Fibroblast of mammary gland (primary cell): ENCODE results near the gene GCSAML.
"Not testable (repeated sequence)": the region's sequence is repeated elsewhere in the genome, so short reads cannot be mapped to it uniquely, and the experiment has no call there.

Experiments used
- DNase-seq: peaks from one replicate; pipeline ENCODE4 v3.0.0-alpha.2; 2010; ENCODE audit warnings: low read depth
- H3K4me3 ChIP-seq: 2 replicates; pipeline ENCODE4 v1.5.1; 2011; ENCODE audit warnings: low read depth, mild to moderate bottlenecking, low read length, moderate library complexity; ENCODE audit not compliant: control insufficient read depth
- TF ChIP-seq, protein P1 (sequence below): conservative IDR thresholded peaks from 2 replicates; pipeline ENCODE4 v1.5.1; 2011; ENCODE audit warnings: low read depth, low read length, inconsistent platforms; ENCODE audit not compliant: control insufficient read depth, insufficient read depth

Gene GCSAML

DNA sequence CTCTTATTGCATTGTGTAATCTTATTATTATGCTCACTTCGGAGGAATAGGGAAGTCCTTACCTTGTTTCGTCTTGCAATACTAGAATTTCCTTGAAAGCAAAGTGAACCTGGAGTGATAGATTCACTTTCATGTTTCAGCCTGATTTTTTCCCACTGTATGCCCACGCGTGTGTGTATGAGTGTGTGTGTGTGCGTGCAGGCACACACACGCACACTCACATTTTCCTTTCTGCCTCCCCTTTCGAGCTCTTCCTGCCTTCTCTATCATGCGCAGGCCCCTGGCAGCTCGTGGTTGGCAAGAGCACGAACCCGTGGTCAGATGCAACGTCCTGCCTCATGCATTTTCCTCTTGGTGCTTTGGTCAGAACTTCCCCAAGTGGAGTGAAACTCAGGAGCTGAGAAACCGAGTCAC, at the start of gene GCSAML:
GCSAML (plus strand) TSS at position 366 of the 414 bp plus-strand sequence. CDS start 58 bp downstream, outside the sequence.
- no peak within 1 kb of the TSS for H3K4me3 ChIP-seq
- TF ChIP-seq, protein P1, sequence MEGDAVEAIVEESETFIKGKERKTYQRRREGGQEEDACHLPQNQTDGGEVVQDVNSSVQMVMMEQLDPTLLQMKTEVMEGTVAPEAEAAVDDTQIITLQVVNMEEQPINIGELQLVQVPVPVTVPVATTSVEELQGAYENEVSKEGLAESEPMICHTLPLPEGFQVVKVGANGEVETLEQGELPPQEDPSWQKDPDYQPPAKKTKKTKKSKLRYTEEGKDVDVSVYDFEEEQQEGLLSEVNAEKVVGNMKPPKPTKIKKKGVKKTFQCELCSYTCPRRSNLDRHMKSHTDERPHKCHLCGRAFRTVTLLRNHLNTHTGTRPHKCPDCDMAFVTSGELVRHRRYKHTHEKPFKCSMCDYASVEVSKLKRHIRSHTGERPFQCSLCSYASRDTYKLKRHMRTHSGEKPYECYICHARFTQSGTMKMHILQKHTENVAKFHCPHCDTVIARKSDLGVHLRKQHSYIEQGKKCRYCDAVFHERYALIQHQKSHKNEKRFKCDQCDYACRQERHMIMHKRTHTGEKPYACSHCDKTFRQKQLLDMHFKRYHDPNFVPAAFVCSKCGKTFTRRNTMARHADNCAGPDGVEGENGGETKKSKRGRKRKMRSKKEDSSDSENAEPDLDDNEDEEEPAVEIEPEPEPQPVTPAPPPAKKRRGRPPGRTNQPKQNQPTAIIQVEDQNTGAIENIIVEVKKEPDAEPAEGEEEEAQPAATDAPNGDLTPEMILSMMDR, result no peak
- no peak for DNase-seq

DNA sequence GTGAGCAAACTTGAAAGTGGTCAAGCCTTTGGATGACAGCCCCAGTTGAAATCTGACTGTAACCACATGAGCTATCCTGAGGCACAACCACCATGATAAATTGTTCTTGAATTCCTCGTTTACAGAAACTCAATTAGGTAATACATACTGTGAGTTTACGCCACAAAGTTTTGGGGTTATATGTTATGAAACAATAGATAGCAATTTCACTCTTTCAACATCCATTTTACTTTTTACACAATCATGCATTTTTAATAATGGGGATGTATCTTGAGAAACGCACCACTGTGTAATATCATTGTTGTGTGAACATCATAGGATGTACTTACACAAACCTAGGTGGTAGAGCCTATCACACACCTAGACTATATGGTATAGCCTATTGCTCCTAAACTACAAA, 48.1 kb upstream of the GCSAML start:
- H3K4me3 ChIP-seq, result no peak overlapping the region
- TF ChIP-seq, protein P1, result no peak
- no peak for DNase-seq

DNA sequence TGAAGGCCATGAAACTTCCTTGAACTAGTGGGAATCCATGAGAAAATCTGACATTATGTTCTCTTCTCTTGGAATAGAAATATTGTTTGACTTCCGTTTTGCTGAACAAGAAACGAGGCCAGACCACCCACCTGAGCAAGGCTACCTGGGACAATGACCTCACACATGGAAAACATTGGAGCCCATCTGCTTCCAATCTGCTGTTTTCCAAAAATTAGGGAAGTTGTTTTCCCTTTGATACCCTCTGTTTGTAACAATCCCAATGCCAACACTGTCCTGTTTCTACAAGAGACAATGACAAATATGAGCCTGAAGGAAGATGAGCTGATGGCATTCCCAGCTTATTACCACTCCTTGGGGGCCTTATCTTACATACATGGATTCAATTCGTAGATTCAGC, 42.1 kb upstream of the GCSAML start:
- TF ChIP-seq, protein P1, result no peak
- no peak overlapping the region for H3K4me3 ChIP-seq
- DNase-seq, result no peak

DNA sequence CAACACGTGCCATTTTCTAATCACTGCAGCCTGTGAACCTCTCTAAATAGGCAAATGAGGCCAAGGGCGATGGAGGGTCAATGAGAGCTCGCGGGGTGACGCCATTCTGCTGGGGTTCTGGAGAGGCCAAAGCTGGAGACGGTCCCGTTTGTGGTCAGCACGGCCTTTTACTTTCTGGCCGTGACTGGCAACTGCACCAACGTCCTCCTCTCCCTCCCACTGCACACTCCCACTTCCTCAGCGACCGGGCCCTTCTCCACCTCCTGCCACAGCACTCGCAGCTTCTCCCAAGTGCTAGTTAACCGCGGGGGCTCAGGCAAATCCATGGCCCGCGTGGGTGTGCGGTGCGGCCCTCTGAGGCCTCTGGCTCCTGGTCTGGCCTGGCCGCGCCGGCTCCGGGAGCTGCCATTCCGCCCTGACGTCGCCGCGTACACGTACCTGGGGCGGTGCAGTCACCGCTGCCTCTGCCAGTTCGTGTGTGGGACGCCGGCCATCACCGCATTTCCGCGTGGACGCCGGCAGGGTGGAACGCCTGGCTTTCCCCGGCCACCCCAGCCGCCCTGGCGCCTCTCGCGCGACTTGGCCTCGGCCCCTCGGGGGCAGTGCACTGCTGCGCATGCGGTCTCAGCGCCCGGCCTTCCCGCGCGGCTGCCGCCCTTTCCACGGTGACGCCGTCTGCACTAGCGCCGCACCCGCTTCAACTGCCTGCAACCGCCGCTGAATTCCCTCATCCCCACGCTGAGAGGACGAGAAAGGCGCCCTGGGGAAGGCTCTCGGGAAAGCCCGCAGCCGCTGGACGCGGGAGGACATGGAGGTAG, 30.9 kb upstream of the GCSAML start:
- H3K4me3 ChIP-seq, result no peak overlapping the region
- TF ChIP-seq, protein P1, result no peak
- no peak for DNase-seq

DNA sequence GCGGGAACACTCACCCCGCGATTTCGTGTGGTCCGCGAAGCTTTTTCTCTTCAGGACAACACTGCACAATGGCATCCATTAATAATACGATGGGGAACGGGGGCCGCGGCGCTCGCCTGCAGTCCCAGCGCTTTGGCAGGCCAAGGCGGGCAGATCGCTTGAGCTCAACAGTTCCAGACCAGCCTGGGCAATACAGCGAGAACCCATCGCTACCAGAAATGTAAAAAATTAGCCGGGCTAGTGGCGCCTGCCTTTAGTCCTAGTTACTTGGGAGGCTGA, 30.4 kb upstream of the GCSAML start:
- DNase-seq, result no peak
- TF ChIP-seq, protein P1, result no peak
- no peak overlapping the region for H3K4me3 ChIP-seq

DNA sequence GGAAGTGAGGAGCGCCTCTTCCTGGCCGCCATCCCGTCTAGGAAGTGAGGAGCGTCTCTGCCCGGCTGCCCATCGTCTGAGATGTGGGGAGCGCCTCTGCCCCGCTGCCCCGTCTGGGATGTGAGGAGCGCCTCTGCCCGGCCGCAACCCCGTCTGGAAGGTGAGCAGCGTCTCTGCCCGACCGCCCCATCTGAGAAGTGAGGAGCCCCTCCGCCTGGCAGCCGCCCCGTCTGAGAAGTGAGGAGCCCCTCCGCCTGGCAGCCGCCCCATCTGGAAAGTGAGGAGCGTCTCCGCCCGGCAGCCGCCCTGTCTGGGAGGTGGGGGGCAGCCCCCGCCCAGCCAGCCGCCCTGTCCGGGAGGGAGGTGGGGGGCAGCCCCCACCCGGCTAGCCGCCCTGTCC, 27.0 kb upstream of the GCSAML start:
- DNase-seq, H3K4me3 ChIP-seq: not testable (repeated sequence)

DNA sequence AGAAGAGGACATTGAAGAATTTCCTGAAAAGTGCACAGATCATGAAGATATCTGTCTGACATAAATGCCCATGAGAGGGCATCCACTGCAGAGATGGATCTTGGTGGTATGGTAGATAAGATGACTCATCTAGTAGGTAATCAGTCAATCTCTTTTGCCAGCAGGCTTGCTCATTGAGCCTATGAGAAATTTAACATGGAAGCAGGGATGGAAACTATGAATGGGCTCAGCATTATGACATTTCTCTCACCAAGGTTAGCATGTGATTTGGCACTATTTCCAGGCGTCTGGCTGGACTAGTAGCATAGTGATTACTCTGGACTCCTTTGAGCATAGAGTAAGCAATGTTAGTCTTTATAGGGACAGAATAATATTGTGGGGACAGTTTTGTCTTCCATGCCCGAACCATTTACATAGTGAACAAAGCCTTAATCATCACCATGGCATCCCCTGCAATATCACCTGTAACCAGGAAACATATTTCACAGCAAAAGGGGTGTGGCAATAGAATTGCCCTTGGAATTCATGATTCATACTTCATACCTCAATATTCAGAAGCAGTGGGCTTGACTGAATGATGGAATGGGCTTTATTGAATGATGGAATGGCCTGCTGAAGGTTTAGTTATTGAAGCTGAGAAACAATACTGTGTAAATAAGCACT, 20.0 kb upstream of the GCSAML start:
- TF ChIP-seq, protein P1, result no peak
- H3K4me3 ChIP-seq, result no peak overlapping the region
- no peak for DNase-seq
